ENCODE measurements around the gene ADAP1.
A peak's percentile ranks its signal among the peaks of the same experiment; 100 is the strongest.
"Not testable (repeated sequence)": the region's sequence is repeated elsewhere in the genome, so short reads cannot be mapped to it uniquely, and the experiment has no call there.

Gene ADAP1

GRCh38 chr7:964401-965231, 10.1 kb upstream of the ADAP1 start:
- Histone ChIP-seq H3K4me3 (peak overlapping the region; percentile 5 to 28), H3K27ac (peak overlapping the region; percentile 84 to 85), H3K9me3 (no peaks in the 10 kb centered on the region), H3K36me3 (peaks cover 18 to 34% (median 24%) of the 10 kb centered on the region in 3 donors), H3K27me3 (no peaks in the 10 kb centered on the region), H3K4me1 (peaks cover 0 to 41% (median 34%) of the 10 kb centered on the region in 4 donors)
- DNase-seq, result peak; percentile 72 to 82
- intact Hi-C loops (cut with DNase I; ENCODE audit: low total_unique reads), result no loop called here
- peak; percentile 24 for TF ChIP-seq CTCF (IDR thresholded peaks at IDR 0.05)

DNA sequence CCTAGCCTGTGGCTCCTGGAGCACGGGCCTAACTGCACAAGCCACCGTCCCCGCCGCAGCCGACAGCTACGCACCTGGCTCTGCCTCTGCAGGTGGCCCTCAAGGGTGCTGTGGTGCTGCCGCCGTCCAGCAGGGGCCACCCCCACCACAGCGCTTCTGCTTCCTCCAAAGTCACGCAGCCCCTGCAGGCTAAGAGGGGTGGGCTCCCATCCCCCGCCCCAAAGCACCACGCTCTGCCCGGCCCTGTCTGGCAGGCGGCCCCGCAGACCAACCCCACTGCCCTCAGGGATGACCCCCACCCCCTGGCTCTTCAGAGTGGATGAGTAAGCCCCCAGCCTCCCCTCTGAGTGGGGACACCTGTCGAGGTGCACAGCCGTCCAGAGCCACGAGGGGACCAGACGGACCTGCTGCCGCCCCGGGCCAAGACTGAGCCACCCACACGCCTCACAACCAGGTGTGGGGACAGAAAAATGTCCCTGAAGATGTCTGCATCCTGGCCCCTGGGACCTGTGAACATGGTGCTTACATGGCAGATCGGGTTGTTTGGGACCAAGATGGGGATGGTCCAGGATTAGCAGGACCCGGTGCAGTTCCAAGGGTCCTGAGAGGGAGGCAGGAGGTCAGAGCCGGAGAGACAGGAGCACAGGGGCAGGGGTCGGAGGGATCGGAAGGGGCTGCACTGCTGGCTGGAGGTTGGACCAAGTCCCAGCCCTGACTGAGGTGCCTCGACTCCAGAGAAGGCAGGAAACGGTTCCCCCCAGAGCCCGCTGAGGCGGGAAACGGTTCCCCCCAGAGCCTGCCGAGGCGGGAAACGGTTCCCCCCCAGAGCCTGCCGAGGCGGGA, 9.0 kb upstream of the ADAP1 start:
- no peaks in the 10 kb centered on the region for H3K9me3 ChIP-seq
- H3K36me3 ChIP-seq, result peaks cover 7 to 23% (median 12%) of the 10 kb centered on the region in 3 donors
- H3K4me3 ChIP-seq, result no peak overlapping the region
- no peak for TF ChIP-seq CTCF (IDR thresholded peaks at IDR 0.05)
- peaks cover 0 to 2% of the 10 kb centered on the region in 2 donors for H3K27me3 ChIP-seq
- H3K27ac ChIP-seq, result peak overlapping the region; percentile 84 to 85
- peak in 1 of 2 donors; percentile 63 for DNase-seq
- peaks cover 0 to 41% (median 34%) of the 10 kb centered on the region in 4 donors for H3K4me1 ChIP-seq
- intact Hi-C loops (cut with DNase I; ENCODE audit: low total_unique reads), result no loop called here

- H3K9me3 ChIP-seq, result no peaks in the 10 kb centered on the region
- DNase-seq, result peak in 1 of 2 donors; percentile 51
- no peak for TF ChIP-seq CTCF (IDR thresholded peaks at IDR 0.05)
- H3K27me3 ChIP-seq, result peaks cover 0 to 7% of the 10 kb centered on the region in 2 donors
- intact Hi-C loops (cut with DNase I; ENCODE audit: low total_unique reads), result no loop called here
- H3K36me3 ChIP-seq, result peaks cover 0 to 14% (median 3%) of the 10 kb centered on the region in 3 donors
- peaks cover 0 to 41% (median 34%) of the 10 kb centered on the region in 4 donors for H3K4me1 ChIP-seq
- H3K27ac ChIP-seq, result no peak overlapping the region
- no peak overlapping the region for H3K4me3 ChIP-seq
Measured at GRCh38 chr7:962401-963081, 8.1 kb upstream of the ADAP1 start.

- intact Hi-C loops (cut with DNase I; ENCODE audit: low total_unique reads), result no loop called here
- TF ChIP-seq CTCF (IDR thresholded peaks at IDR 0.05), result no peak
- peaks cover 0 to 6% (median 0%) of the 10 kb centered on the region in 3 donors for H3K36me3 ChIP-seq
- H3K27me3 ChIP-seq, result peaks cover 0 to 7% of the 10 kb centered on the region in 2 donors
- peaks cover 0 to 39% (median 34%) of the 10 kb centered on the region in 4 donors for H3K4me1 ChIP-seq
- no peak overlapping the region for H3K4me3 ChIP-seq
- peak in 1 of 2 donors; percentile 53 for DNase-seq
- H3K27ac ChIP-seq, result no peak overlapping the region
- no peaks in the 10 kb centered on the region for H3K9me3 ChIP-seq
Measured at GRCh38 chr7:961546-962400, 7.3 kb upstream of the ADAP1 start.

GRCh38 chr7:960972-961371, 6.5 kb upstream of the ADAP1 start:
- DNase-seq, result peak in 1 of 2 donors; percentile 40
- H3K9me3 ChIP-seq; H3K27me3 ChIP-seq; H3K27ac ChIP-seq; intact Hi-C loops (cut with DNase I; ENCODE audit: low total_unique reads); H3K4me3 ChIP-seq; H3K36me3 ChIP-seq: not testable (repeated sequence)
- peaks cover 0 to 32% (median 29%) of the 10 kb centered on the region in 4 donors for H3K4me1 ChIP-seq
